K562 (cell line): ENCODE results near the gene TAS1R3. TPM values are rescaled to one million over a fixed set of nuclear protein-coding genes. Genes with fewer than 3 reads are reported as not detected.
A peak's percentile ranks its signal among the peaks of the same experiment; 100 is the strongest.

Experiments used
- CBFA2T2 ChIP-seq: fragments of 450-650 bp; conservative IDR thresholded peaks from 2 replicates; pipeline ENCODE4 v1.6.1; 2017; ENCODE audit warnings: mild to moderate bottlenecking
- CBX3 ChIP-seq, 2 experiments: IDR thresholded peaks; 1 replicate in 1 of 2; 2 replicates in 1 of 2; pipeline ENCODE4 v1.6.1; 2012; ENCODE audit warnings: inconsistent platforms in 2 of 2, low read length in 2 of 2, borderline replicate concordance in 1 of 2, control low read depth in 1 of 2
- CBX5 ChIP-seq: IDR thresholded peaks from 2 replicates; pipeline ENCODE4 v1.6.1; 2014; ENCODE audit warnings: low read depth, borderline replicate concordance
- CBX8 ChIP-seq: fragments of 200-600 bp; sonication (generic); IDR thresholded peaks from 2 replicates; pipeline ENCODE4 v1.6.1; 2012; ENCODE audit warnings: borderline replicate concordance, mixed run types, low read depth, mild to moderate bottlenecking, moderate library complexity, mixed read lengths, low read length, control low read depth, inconsistent platforms; ENCODE audit not compliant: poor library complexity, severe bottlenecking; ENCODE audit errors: extremely low read depth
- CREB1 ChIP-seq, 2 experiments: sonication (generic) in 1 of 2; formaldehyde crosslinking in 1 of 2; IDR thresholded peaks; 2 replicates each; pipeline versions ENCODE4 v1.6.1 to v1.8.0; 2012 to 2022; ENCODE audit warnings: inconsistent platforms in 1 of 2, mild to moderate bottlenecking in 1 of 2, missing genetic modification reagents in 1 of 2, moderate library complexity in 1 of 2
- ELK1 ChIP-seq: sonication (generic); formaldehyde crosslinking; IDR thresholded peaks from 2 replicates; pipeline ENCODE4 v1.8.1; 2022; ENCODE audit warnings: missing genetic modification reagents
- FIP1L1 ChIP-seq: fragments of 200-400 bp; formaldehyde crosslinking; IDR thresholded peaks from 2 replicates; pipeline ENCODE4 v1.6.1; 2018; ENCODE audit warnings: mild to moderate bottlenecking, low read depth, low read length; ENCODE audit not compliant: poor library complexity, severe bottlenecking
- FOXA3 ChIP-seq, 2 experiments: fragments of 450-650 bp in 1 of 2; sonication (generic) in 1 of 2; formaldehyde crosslinking; IDR thresholded peaks in 1 of 2; conservative IDR thresholded peaks in 1 of 2; 2 replicates each; pipeline versions ENCODE4 v1.4.0 to v1.8.0; 2020 to 2022; ENCODE audit warnings: mild to moderate bottlenecking in 2 of 2, missing genetic modification reagents in 1 of 2
- HCFC1 ChIP-seq: IDR thresholded peaks from 2 replicates; pipeline ENCODE4 v1.6.1; 2012; ENCODE audit warnings: low read depth, low read length, improper control_type of control experiment
- HOMEZ ChIP-seq: fragments of 250-450 bp; sonication (Bioruptor Pico); IDR thresholded peaks from 2 replicates; pipeline ENCODE4 v1.4.0; 2020; ENCODE audit warnings: mild to moderate bottlenecking, moderate library complexity
- JUNB ChIP-seq: fragments of 450-650 bp; formaldehyde crosslinking; conservative IDR thresholded peaks from 2 replicates; pipeline ENCODE4 v1.4.0; 2020; ENCODE audit warnings: mild to moderate bottlenecking
- NONO ChIP-seq, 2 experiments: fragments of 200-400 bp in 1 of 2; fragments of 450-650 bp in 1 of 2; formaldehyde crosslinking in 1 of 2; IDR thresholded peaks; 2 replicates each; pipeline ENCODE4 v1.6.1; 2017; ENCODE audit warnings: low read depth in 2 of 2, mild to moderate bottlenecking in 2 of 2, moderate library complexity in 2 of 2, low read length in 1 of 2
- RBFOX2 ChIP-seq: fragments of 200-400 bp; formaldehyde crosslinking; IDR thresholded peaks from 2 replicates; pipeline ENCODE4 v1.6.1; 2017; ENCODE audit warnings: low read depth, mild to moderate bottlenecking, low read length, moderate library complexity
- RBM22 ChIP-seq: fragments of 200-400 bp; formaldehyde crosslinking; IDR thresholded peaks from 2 replicates; pipeline ENCODE4 v1.6.1; 2018; ENCODE audit warnings: low read length, low read depth; ENCODE audit not compliant: poor library complexity, severe bottlenecking
- SAFB ChIP-seq: fragments of 200-400 bp; formaldehyde crosslinking; IDR thresholded peaks from 2 replicates; pipeline ENCODE4 v1.6.1; 2017; ENCODE audit warnings: low read depth, low read length, borderline replicate concordance
- SMARCC2 ChIP-seq: fragments of 450-650 bp; IDR thresholded peaks from 2 replicates; pipeline ENCODE4 v1.6.1; 2017; ENCODE audit warnings: antibody characterized with exemption, moderate library complexity, mild to moderate bottlenecking, low read depth
- SNAPC5 ChIP-seq: fragments of 250-450 bp; sonication (Bioruptor Pico); IDR thresholded peaks from 2 replicates; pipeline ENCODE4 v1.8.0; 2021; ENCODE audit warnings: moderate library complexity, mild to moderate bottlenecking, inconsistent platforms
- TBP ChIP-seq: optimal IDR thresholded peaks from 2 replicates; pipeline ENCODE3; 2011; ENCODE audit warnings: low read depth, low read length, improper control_type of control experiment
- ZNF121 ChIP-seq: sonication (generic); formaldehyde crosslinking; conservative IDR thresholded peaks from 2 replicates; pipeline ENCODE4 v1.8.0; 2022; ENCODE audit warnings: missing genetic modification reagents
- ZNF511 ChIP-seq: sonication (generic); formaldehyde crosslinking; IDR thresholded peaks from 2 replicates; pipeline ENCODE4 v1.8.0; 2022; ENCODE audit warnings: mild to moderate bottlenecking, missing genetic modification reagents
- ZNF512 ChIP-seq: IDR thresholded peaks from 2 replicates; pipeline ENCODE4 v1.6.1; 2016; ENCODE audit warnings: missing genetic modification characterization, missing compliant biosample characterization
- ZNF830 ChIP-seq: fragments of 250-450 bp; sonication (Bioruptor Pico); IDR thresholded peaks from 2 replicates; pipeline ENCODE4 v1.5.0; 2021; ENCODE audit warnings: mild to moderate bottlenecking
- polyA plus RNA-seq, 8 experiments: library from polyadenylated mRNA; depleted of rRNA in 4 of 8; stranded (reverse) in 5 of 8; unstranded in 3 of 8; fragments of >200 nt; fragmentation: Nextera tagmentation in 2 of 8; fragmentation: Illumina TruSeq in 1 of 8; extraction: Ambion mirVana in 2 of 8; extraction: Trizol in 1 of 8; gene quantifications; 2 replicates each; pipeline versions ENCODE4 v1.2.1 to v1.2.3, GENCODE V29; 2011 to 2014; ENCODE audit warnings: inconsistent platforms in 1 of 8, missing spikeins in 1 of 8
- total RNA-seq, 7 experiments: library from RNA; depleted of rRNA in 6 of 7; stranded (reverse); fragments of >200 nt in 6 of 7; fragmentation: Illumina TruSeq in 2 of 7; extraction: Trizol in 2 of 7; gene quantifications; 2 replicates each; pipeline versions ENCODE4 v1.2.1 to v1.2.3, GENCODE V29; 2011 to 2021; ENCODE audit warnings: low replicate concordance in 1 of 7

Gene TAS1R3
- total and polyA plus RNA-seq, 9 of the 15 experiments (the other 6 are each of a cell fraction or from before 2014, with no cell fraction given): 0.07 to 0.13 TPM; not detected in 7

- TF ChIP-seq ZNF511 (CRISPR knock-in tag) (peak; percentile 64; the same call in 1 of the 2 replicates), HOMEZ (no peak), ZNF830 (CRISPR knock-in tag) (no peak), CBX8 (no peak), SAFB (no peak; the same call in 1 of the 2 replicates), CBFA2T2 (no peak), FIP1L1 (peak; percentile 54), RBM22 (peak; percentile 4), HCFC1 (no peak), FOXA3 (CRISPR knock-in tag; conservative IDR thresholded peaks at IDR 0.05 in 1 of 2, IDR thresholded peaks at IDR 0.05 in 1 of 2) (peak in 1 of 2 experiments; percentile 72; a peak in 2 of 4 replicates), NONO (IDR thresholded peaks at IDR 0.05; ENCODE audit: low read depth in 2 of 2, low read length in 1 of 2) (no peak), SNAPC5 (no peak), ZNF512 (tag) (no peak), JUNB (CRISPR knock-in tag) (no peak), CBX5 (no peak), TBP (no peak), ZNF121 (CRISPR knock-in tag) (no peak), ELK1 (CRISPR knock-in tag) (no peak), CBX3 (IDR thresholded peaks at IDR 0.05; ENCODE audit: borderline replicate concordance in 1 of 2, low read length in 2 of 2) (no peak), RBFOX2 (peak; percentile 46), SMARCC2 (no peak), CREB1 (IDR thresholded peaks at IDR 0.05) (no peak), CREB1 (CRISPR knock-in tag; IDR thresholded peaks at IDR 0.05) (no peak; the same call in 1 of the 2 replicates)
These were observed 16.8 kb downstream of the TAS1R3 start (continued) for GRCh38 chr1:1347663-1348419.
